GM12892 (cell line): ENCODE data around the gene NRCAM.

Experiments used
- POLR2A ChIP-seq: IDR thresholded peaks from 2 replicates; pipeline ENCODE4 v1.6.1; 2011; ENCODE audit warnings: low read depth, low read length, control low read depth
- POLR2AphosphoS5 ChIP-seq: IDR thresholded peaks from 2 replicates; pipeline ENCODE4 v1.6.1; 2011; ENCODE audit warnings: low read depth, low read length, control low read depth
- TAF1 ChIP-seq: IDR thresholded peaks from 2 replicates; pipeline ENCODE4 v1.6.1; 2011; ENCODE audit warnings: low read depth, mild to moderate bottlenecking, control low read depth, low read length, borderline replicate concordance

DNA sequence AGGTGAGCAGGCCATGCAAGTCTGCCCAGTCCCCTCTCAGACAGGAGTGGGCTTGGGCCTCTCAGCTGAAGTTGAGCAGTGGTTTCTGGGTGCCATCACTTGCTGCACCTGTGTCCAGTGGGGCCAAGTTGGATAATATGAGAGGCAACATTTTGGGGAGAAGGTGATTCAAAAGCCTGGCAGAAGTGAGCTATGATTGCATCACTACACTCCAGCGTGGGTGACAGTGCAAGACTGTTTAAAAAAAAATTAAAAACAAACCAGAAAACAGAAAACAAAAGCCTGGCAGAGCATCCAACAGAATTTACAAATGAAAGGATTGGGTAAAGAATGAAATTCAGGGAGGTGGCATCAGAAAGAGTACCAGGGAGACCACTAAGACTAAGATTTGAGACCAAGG lies 204.5 kb downstream of the NRCAM start:
- TF ChIP-seq POLR2AphosphoS5, result no peak
- TF ChIP-seq TAF1, result no peak
- no peak for TF ChIP-seq POLR2A
